ENCODE data around the gene HDGFL2.
A peak's percentile ranks its signal among the peaks of the same experiment; 100 is the strongest.

HDGFL2 gene

DNA sequence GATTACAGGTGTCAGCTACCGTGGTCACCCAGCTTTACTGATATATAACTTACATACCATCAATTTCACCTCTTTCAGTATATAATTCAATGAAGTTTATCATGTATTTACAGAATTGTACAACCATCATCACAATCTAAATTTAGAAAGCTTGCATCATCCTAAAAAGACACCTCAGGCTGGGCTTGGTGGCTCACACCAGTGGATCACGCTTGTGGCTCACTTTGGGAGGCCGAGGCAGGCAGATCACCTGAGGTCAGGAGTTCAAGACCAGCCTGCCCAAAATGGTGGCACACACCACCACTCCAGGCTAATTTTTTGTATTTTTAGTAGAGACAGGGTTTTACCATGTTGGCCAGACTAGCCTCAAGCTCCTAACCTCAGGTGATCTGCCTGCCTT, 4.3 kb upstream of the HDGFL2 start (continued):
- no peak for TF ChIP-seq ZNF433 (tag by site-specific recombination; IDR thresholded peaks at IDR 0.05; ENCODE audit: low read depth)
- TF ChIP-seq ZNF341 (tag by site-specific recombination; IDR thresholded peaks at IDR 0.05; ENCODE audit: low read depth): no peak
- no peak for TF ChIP-seq FEZF1 (tag by site-specific recombination; IDR thresholded peaks at IDR 0.05)
- no peak for TF ChIP-seq ZNF530 (tag by site-specific recombination; IDR thresholded peaks at IDR 0.05; ENCODE audit: low read depth)

DNA sequence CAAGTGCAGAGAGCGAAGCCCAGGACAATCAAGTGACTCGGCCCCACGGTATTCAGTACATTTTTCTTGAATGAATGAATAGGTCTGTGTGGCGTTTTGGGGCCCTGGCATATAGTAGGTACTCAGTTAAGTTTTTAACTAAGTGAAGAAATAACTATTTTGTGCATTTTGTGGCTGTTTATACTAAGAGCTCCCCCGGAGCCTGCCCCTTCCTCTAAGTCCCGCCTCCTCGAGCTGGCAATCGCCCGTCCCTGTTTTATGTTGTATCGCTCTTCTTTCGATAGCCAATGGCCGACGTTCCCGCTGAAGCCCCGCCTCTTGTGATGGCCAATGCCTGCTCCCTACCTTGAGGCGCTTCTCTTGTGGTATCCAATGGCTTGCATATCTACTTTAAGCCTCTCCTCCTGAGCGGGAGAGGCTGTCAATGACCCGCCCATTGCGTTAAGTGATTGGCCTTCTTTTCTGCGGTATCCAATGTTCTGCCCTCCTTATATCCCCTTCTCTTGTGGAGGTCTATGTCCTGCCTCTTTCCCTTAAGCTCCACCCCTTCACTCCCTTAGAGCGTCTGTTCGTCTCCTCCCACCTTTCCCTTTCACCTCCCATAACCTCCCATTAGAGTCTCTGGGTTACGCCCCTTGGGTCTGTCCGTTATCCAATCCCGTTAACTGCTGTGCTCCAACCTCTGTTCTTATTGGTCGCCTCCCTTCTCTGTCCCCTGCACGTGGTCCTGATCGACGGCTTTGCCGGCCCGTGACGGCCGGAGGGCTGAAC, 509 bp upstream of the HDGFL2 start:
- ChIA-PET POLR2A (interaction anchor here (0.6 to 2.7 kb wide), 20 partner anchors 10 to 503 kb away, joined by 3 to 23 read pairs (median 4); partner anchors contain the start of genes CHAF1A, FEM1A, MPND and PLIN5), CTCF (interaction anchor here (1.1 to 2.2 kb wide), 3 partner anchors 52 to 71 kb away, joined by 4 to 9 read pairs (median 7); partner anchors contain the start of gene SH3GL1)
- H3K36me3 ChIP-seq (ENCODE audit: control insufficient read depth in 2 of 2, insufficient read depth in 1 of 2, low read length in 2 of 2): peaks cover 3 to 15% of the 10 kb centered on the region in 2 experiments; a peak in 2 of 3 replicates
- peak overlapping the region; percentile 66 for H3K4me3 ChIP-seq (ENCODE audit: low read depth, low read length)
- no peaks in the 10 kb centered on the region for H3K9me3 ChIP-seq (ENCODE audit: control insufficient read depth, insufficient read depth, low read depth, low read length)
- H3K27ac ChIP-seq (ENCODE audit: extremely low read depth, low read depth, low read length): peak overlapping the region; percentile 54
- H3K4me1 ChIP-seq (ENCODE audit: control insufficient read depth, insufficient read depth, low read length): peaks cover 3% of the 10 kb centered on the region; the same call in 1 of the 2 replicates
- TF ChIP-seq ZNF677 (tag by site-specific recombination; IDR thresholded peaks at IDR 0.05) (no peak), ZNF366 (tag by site-specific recombination; conservative IDR thresholded peaks at IDR 0.05) (peak; percentile 100), ZNF341 (tag by site-specific recombination; IDR thresholded peaks at IDR 0.05; ENCODE audit: low read depth) (peak; percentile 42; the same call in 1 of the 2 replicates), ZNF555 (tag by site-specific recombination; conservative IDR thresholded peaks at IDR 0.05) (no peak), ZFP69B (tag by site-specific recombination; IDR thresholded peaks at IDR 0.05) (peak; percentile 79; the same call in 1 of the 2 replicates), SCRT1 (tag by site-specific recombination; IDR thresholded peaks at IDR 0.05; ENCODE audit: borderline replicate concordance) (no peak), SP7 (tag by site-specific recombination; IDR thresholded peaks at IDR 0.05) (0 out of 2 replicates have a peak, but pooled peaks have one; percentile 9), ZNF664 (tag by site-specific recombination; IDR thresholded peaks at IDR 0.05) (peak; percentile 98), ZNF214 (tag by site-specific recombination; IDR thresholded peaks at IDR 0.05; ENCODE audit: borderline replicate concordance) (no peak), MYNN (tag by site-specific recombination; IDR thresholded peaks at IDR 0.05; ENCODE audit: borderline replicate concordance) (no peak), ZXDB (tag by site-specific recombination; IDR thresholded peaks at IDR 0.05) (peak; percentile 27), BCL11B (tag by site-specific recombination; IDR thresholded peaks at IDR 0.05; ENCODE audit: low read depth) (no peak), ZNF23 (tag by site-specific recombination; IDR thresholded peaks at IDR 0.05; ENCODE audit: borderline replicate concordance) (no peak), ZNF140 (tag by site-specific recombination; IDR thresholded peaks at IDR 0.05) (no peak), ZNF785 (tag by site-specific recombination; IDR thresholded peaks at IDR 0.05) (no peak), ZFP37 (tag by site-specific recombination; IDR thresholded peaks at IDR 0.05) (no peak), ZEB2 (tag by site-specific recombination; IDR thresholded peaks at IDR 0.05) (peak; percentile 16; the same call in 1 of the 2 replicates)
- TF ChIP-seq, protein P1, sequence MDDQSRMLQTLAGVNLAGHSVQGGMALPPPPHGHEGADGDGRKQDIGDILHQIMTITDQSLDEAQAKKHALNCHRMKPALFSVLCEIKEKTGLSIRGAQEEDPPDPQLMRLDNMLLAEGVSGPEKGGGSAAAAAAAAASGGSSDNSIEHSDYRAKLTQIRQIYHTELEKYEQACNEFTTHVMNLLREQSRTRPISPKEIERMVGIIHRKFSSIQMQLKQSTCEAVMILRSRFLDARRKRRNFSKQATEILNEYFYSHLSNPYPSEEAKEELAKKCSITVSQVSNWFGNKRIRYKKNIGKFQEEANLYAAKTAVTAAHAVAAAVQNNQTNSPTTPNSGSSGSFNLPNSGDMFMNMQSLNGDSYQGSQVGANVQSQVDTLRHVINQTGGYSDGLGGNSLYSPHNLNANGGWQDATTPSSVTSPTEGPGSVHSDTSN (CRISPR knock-in tag; IDR thresholded peaks at IDR 0.05): peak; percentile 99
- TF ChIP-seq, protein P2, sequence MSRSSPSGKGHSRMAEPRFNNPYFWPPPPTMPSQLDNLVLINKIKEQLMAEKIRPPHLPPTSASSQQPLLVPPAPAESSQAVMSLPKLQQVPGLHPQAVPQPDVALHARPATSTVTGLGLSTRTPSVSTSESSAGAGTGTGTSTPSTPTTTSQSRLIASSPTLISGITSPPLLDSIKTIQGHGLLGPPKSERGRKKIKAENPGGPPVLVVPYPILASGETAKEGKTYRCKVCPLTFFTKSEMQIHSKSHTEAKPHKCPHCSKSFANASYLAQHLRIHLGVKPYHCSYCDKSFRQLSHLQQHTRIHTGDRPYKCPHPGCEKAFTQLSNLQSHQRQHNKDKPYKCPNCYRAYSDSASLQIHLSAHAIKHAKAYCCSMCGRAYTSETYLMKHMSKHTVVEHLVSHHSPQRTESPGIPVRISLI (tag by site-specific recombination; IDR thresholded peaks at IDR 0.05): no peak
- TF ChIP-seq, protein P3, sequence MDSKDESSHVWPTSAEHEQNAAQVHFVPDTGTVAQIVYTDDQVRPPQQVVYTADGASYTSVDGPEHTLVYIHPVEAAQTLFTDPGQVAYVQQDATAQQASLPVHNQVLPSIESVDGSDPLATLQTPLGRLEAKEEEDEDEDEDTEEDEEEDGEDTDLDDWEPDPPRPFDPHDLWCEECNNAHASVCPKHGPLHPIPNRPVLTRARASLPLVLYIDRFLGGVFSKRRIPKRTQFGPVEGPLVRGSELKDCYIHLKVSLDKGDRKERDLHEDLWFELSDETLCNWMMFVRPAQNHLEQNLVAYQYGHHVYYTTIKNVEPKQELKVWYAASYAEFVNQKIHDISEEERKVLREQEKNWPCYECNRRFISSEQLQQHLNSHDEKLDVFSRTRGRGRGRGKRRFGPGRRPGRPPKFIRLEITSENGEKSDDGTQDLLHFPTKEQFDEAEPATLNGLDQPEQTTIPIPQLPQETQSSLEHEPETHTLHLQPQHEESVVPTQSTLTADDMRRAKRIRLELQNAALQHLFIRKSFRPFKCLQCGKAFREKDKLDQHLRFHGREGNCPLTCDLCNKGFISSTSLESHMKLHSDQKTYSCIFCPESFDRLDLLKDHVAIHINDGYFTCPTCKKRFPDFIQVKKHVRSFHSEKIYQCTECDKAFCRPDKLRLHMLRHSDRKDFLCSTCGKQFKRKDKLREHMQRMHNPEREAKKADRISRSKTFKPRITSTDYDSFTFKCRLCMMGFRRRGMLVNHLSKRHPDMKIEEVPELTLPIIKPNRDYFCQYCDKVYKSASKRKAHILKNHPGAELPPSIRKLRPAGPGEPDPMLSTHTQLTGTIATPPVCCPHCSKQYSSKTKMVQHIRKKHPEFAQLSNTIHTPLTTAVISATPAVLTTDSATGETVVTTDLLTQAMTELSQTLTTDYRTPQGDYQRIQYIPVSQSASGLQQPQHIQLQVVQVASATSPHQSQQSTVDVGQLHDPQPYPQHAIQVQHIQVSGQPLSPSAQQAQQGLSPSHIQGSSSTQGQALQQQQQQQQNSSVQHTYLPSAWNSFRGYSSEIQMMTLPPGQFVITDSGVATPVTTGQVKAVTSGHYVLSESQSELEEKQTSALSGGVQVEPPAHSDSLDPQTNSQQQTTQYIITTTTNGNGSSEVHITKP (tag by site-specific recombination; IDR thresholded peaks at IDR 0.05): peak; percentile 64
- TF ChIP-seq, protein P4, sequence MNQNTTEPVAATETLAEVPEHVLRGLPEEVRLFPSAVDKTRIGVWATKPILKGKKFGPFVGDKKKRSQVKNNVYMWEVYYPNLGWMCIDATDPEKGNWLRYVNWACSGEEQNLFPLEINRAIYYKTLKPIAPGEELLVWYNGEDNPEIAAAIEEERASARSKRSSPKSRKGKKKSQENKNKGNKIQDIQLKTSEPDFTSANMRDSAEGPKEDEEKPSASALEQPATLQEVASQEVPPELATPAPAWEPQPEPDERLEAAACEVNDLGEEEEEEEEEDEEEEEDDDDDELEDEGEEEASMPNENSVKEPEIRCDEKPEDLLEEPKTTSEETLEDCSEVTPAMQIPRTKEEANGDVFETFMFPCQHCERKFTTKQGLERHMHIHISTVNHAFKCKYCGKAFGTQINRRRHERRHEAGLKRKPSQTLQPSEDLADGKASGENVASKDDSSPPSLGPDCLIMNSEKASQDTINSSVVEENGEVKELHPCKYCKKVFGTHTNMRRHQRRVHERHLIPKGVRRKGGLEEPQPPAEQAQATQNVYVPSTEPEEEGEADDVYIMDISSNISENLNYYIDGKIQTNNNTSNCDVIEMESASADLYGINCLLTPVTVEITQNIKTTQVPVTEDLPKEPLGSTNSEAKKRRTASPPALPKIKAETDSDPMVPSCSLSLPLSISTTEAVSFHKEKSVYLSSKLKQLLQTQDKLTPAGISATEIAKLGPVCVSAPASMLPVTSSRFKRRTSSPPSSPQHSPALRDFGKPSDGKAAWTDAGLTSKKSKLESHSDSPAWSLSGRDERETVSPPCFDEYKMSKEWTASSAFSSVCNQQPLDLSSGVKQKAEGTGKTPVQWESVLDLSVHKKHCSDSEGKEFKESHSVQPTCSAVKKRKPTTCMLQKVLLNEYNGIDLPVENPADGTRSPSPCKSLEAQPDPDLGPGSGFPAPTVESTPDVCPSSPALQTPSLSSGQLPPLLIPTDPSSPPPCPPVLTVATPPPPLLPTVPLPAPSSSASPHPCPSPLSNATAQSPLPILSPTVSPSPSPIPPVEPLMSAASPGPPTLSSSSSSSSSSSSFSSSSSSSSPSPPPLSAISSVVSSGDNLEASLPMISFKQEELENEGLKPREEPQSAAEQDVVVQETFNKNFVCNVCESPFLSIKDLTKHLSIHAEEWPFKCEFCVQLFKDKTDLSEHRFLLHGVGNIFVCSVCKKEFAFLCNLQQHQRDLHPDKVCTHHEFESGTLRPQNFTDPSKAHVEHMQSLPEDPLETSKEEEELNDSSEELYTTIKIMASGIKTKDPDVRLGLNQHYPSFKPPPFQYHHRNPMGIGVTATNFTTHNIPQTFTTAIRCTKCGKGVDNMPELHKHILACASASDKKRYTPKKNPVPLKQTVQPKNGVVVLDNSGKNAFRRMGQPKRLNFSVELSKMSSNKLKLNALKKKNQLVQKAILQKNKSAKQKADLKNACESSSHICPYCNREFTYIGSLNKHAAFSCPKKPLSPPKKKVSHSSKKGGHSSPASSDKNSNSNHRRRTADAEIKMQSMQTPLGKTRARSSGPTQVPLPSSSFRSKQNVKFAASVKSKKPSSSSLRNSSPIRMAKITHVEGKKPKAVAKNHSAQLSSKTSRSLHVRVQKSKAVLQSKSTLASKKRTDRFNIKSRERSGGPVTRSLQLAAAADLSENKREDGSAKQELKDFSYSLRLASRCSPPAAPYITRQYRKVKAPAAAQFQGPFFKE (tag by site-specific recombination; IDR thresholded peaks at IDR 0.05; ENCODE audit: borderline replicate concordance): no peak

Data from HEK293 (cell line).